ENCODE results near the gene CTNNA2. TPM values are rescaled to one million over a fixed set of nuclear protein-coding genes. Genes with fewer than 3 reads are reported as not detected.

The CTNNA2 gene
- total and polyA plus RNA-seq, 4 donors, result 0.01 to 0.37 TPM; not detected in 2

GRCh38 chr2:80247339-80247738 is 734.5 kb downstream of the CTNNA2 start:
- no peak overlapping the region for H3K9ac ChIP-seq (ENCODE audit: insufficient read depth in 1 of 2, low read length in 2 of 2)
- no peak for DNase-seq
- no peak for ATAC-seq (ENCODE audit: insufficient read depth, low FRiP score)
- H3K36me3 ChIP-seq (ENCODE audit: control insufficient read depth in 4 of 4, insufficient read depth in 4 of 4, low read length in 4 of 4), result no peaks in the 10 kb centered on the region
- H3K4me1 ChIP-seq (ENCODE audit: control insufficient read depth in 5 of 5, insufficient read depth in 5 of 5, low read length in 5 of 5), result peaks cover 0 to 4% (median 0%) of the 10 kb centered on the region in 5 donors
- no peak overlapping the region for H3K27ac ChIP-seq (ENCODE audit: low read depth in 1 of 2, low read length in 1 of 2)
- H3K4me3 ChIP-seq, result no peak overlapping the region
- whole genome bisulfite sequencing, 2 donors, result 79 to 89% methylated on average over 3 of the region's 3 CpGs
- H3K9me3 ChIP-seq (ENCODE audit: control insufficient read depth in 4 of 4, insufficient read depth in 3 of 4, low read length in 3 of 4), result no peaks in the 10 kb centered on the region
- no peaks in the 10 kb centered on the region for H3K27me3 ChIP-seq (ENCODE audit: control insufficient read depth in 3 of 3, insufficient read depth in 3 of 3, low read length in 2 of 3)
- no peak for TF ChIP-seq CTCF (IDR thresholded peaks at IDR 0.05; ENCODE audit: control extremely low read depth, extremely low read depth)

- Histone ChIP-seq H3K9ac (ENCODE audit: insufficient read depth in 1 of 2, low read length in 2 of 2) (no peak overlapping the region), H3K27me3 (ENCODE audit: control insufficient read depth in 3 of 3, insufficient read depth in 3 of 3, low read length in 2 of 3) (no peaks in the 10 kb centered on the region), H3K4me1 (ENCODE audit: control insufficient read depth in 5 of 5, insufficient read depth in 5 of 5, low read length in 5 of 5) (no peaks in the 10 kb centered on the region), H3K9me3 (ENCODE audit: control insufficient read depth in 4 of 4, insufficient read depth in 3 of 4, low read length in 3 of 4) (no peaks in the 10 kb centered on the region), H3K4me3 (no peak overlapping the region), H3K36me3 (ENCODE audit: control insufficient read depth in 4 of 4, insufficient read depth in 4 of 4, low read length in 4 of 4) (no peaks in the 10 kb centered on the region), H3K27ac (ENCODE audit: low read depth in 1 of 2, low read length in 1 of 2) (no peak overlapping the region)
- DNase-seq, result no peak
- no peak for ATAC-seq (ENCODE audit: insufficient read depth, low FRiP score)
- 81 to 88% methylated on average over 3 of the region's 3 CpGs for WGBS, 2 donors
- TF ChIP-seq CTCF (IDR thresholded peaks at IDR 0.05; ENCODE audit: control extremely low read depth, extremely low read depth), result no peak
Measured at GRCh38 chr2:80248146-80248545, 735.3 kb downstream of the CTNNA2 start.

- H3K27me3 ChIP-seq (ENCODE audit: control insufficient read depth in 3 of 3, insufficient read depth in 3 of 3, low read length in 2 of 3), result no peaks in the 10 kb centered on the region
- no peak for ATAC-seq (ENCODE audit: insufficient read depth, low FRiP score)
- H3K9ac ChIP-seq (ENCODE audit: insufficient read depth in 1 of 2, low read length in 2 of 2), result no peak overlapping the region
- 92% methylated on average over 7 of the region's 7 CpGs for WGBS, 2 donors
- H3K36me3 ChIP-seq (ENCODE audit: control insufficient read depth in 4 of 4, insufficient read depth in 4 of 4, low read length in 4 of 4), result no peaks in the 10 kb centered on the region
- TF ChIP-seq CTCF (IDR thresholded peaks at IDR 0.05; ENCODE audit: control extremely low read depth, extremely low read depth), result no peak
- no peak overlapping the region for H3K4me3 ChIP-seq
- peaks cover 0 to 4% (median 0%) of the 10 kb centered on the region in 5 donors for H3K4me1 ChIP-seq (ENCODE audit: control insufficient read depth in 5 of 5, insufficient read depth in 5 of 5, low read length in 5 of 5)
- H3K9me3 ChIP-seq (ENCODE audit: control insufficient read depth in 4 of 4, insufficient read depth in 3 of 4, low read length in 3 of 4), result no peaks in the 10 kb centered on the region
- no peak for DNase-seq
- no peak overlapping the region for H3K27ac ChIP-seq (ENCODE audit: low read depth in 1 of 2, low read length in 1 of 2)
Measured at GRCh38 chr2:80252294-80252986, 739.6 kb downstream of the CTNNA2 start.
